ENCODE data around the gene CCDC85B. TPM values are rescaled to one million over a fixed set of nuclear protein-coding genes. Genes with fewer than 3 reads are reported as not detected.

Gene CCDC85B
- total and polyA plus RNA-seq, 2 of the 13 experiments (the other 11 are each of a cell fraction or from before 2014, with no cell fraction given) = 8.2 to 19.5 TPM

GRCh38 chr11:65919573-65920371 lies 29.3 kb downstream of the CCDC85B start (continued):
- TF ChIP-seq, protein P1, sequence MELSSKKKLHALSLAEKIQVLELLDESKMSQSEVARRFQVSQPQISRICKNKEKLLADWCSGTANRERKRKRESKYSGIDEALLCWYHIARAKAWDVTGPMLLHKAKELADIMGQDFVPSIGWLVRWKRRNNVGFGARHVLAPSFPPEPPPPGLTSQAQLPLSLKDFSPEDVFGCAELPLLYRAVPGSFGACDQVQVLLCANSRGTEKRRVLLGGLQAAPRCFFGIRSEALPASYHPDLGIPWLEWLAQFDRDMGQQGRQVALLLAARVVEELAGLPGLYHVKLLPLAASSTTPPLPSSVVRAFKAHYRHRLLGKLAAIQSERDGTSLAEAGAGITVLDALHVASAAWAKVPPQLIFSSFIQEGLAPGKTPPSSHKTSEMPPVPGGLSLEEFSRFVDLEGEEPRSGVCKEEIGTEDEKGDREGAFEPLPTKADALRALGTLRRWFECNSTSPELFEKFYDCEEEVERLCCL (CRISPR knock-in tag; IDR thresholded peaks at IDR 0.05; ENCODE audit: borderline replicate concordance) = 0 out of 2 replicates have a peak, but pooled peaks have one; percentile 14
- TF ChIP-seq CEBPB (IDR thresholded peaks at IDR 0.05; ENCODE audit: borderline replicate concordance, low read depth, low read length) (no peak), ELF4 (CRISPR knock-in tag; IDR thresholded peaks at IDR 0.05; ENCODE audit: borderline replicate concordance) (no peak), KDM2A (CRISPR knock-in tag; IDR thresholded peaks at IDR 0.05; ENCODE audit: borderline replicate concordance, low read depth) (peak; percentile 35; the same call in 1 of the 2 replicates), ZBTB7B (CRISPR knock-in tag; IDR thresholded peaks at IDR 0.05) (0 out of 2 replicates have a peak, but pooled peaks have one; percentile 14), NKX3-1 (CRISPR knock-in tag; IDR thresholded peaks at IDR 0.05) (no peak), ZNF235 (CRISPR knock-in tag; IDR thresholded peaks at IDR 0.05; ENCODE audit: borderline replicate concordance) (0 out of 2 replicates have a peak, but pooled peaks have one; percentile 8), ZNF549 (CRISPR knock-in tag; IDR thresholded peaks at IDR 0.05) (no peak), ZNF777 (CRISPR knock-in tag; IDR thresholded peaks at IDR 0.05) (peak; percentile 59; the same call in 1 of the 2 replicates), TGIF2 (CRISPR knock-in tag; IDR thresholded peaks at IDR 0.05) (peak; percentile 2; the same call in 1 of the 2 replicates), ZNF350 (CRISPR knock-in tag; IDR thresholded peaks at IDR 0.05; ENCODE audit: borderline replicate concordance, low read depth) (no peak), MYC (CRISPR knock-in tag; IDR thresholded peaks at IDR 0.05; ENCODE audit: borderline replicate concordance) (0 out of 2 replicates have a peak, but pooled peaks have one; percentile 8), NFE2 (CRISPR knock-in tag; IDR thresholded peaks at IDR 0.05) (no peak)
- TF ChIP-seq, protein P2, sequence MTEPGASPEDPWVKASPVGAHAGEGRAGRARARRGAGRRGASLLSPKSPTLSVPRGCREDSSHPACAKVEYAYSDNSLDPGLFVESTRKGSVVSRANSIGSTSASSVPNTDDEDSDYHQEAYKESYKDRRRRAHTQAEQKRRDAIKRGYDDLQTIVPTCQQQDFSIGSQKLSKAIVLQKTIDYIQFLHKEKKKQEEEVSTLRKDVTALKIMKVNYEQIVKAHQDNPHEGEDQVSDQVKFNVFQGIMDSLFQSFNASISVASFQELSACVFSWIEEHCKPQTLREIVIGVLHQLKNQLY (CRISPR knock-in tag; IDR thresholded peaks at IDR 0.05) = no peak
- TF ChIP-seq, protein P3, sequence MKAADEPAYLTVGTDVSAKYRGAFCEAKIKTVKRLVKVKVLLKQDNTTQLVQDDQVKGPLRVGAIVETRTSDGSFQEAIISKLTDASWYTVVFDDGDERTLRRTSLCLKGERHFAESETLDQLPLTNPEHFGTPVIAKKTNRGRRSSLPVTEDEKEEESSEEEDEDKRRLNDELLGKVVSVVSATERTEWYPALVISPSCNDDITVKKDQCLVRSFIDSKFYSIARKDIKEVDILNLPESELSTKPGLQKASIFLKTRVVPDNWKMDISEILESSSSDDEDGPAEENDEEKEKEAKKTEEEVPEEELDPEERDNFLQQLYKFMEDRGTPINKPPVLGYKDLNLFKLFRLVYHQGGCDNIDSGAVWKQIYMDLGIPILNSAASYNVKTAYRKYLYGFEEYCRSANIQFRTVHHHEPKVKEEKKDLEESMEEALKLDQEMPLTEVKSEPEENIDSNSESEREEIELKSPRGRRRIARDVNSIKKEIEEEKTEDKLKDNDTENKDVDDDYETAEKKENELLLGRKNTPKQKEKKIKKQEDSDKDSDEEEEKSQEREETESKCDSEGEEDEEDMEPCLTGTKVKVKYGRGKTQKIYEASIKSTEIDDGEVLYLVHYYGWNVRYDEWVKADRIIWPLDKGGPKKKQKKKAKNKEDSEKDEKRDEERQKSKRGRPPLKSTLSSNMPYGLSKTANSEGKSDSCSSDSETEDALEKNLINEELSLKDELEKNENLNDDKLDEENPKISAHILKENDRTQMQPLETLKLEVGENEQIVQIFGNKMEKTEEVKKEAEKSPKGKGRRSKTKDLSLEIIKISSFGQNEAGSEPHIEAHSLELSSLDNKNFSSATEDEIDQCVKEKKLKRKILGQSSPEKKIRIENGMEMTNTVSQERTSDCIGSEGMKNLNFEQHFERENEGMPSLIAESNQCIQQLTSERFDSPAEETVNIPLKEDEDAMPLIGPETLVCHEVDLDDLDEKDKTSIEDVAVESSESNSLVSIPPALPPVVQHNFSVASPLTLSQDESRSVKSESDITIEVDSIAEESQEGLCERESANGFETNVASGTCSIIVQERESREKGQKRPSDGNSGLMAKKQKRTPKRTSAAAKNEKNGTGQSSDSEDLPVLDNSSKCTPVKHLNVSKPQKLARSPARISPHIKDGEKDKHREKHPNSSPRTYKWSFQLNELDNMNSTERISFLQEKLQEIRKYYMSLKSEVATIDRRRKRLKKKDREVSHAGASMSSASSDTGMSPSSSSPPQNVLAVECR (CRISPR knock-in tag; IDR thresholded peaks at IDR 0.05; ENCODE audit: borderline replicate concordance) = 0 out of 2 replicates have a peak, but pooled peaks have one; percentile 5
- TF ChIP-seq, protein P4, sequence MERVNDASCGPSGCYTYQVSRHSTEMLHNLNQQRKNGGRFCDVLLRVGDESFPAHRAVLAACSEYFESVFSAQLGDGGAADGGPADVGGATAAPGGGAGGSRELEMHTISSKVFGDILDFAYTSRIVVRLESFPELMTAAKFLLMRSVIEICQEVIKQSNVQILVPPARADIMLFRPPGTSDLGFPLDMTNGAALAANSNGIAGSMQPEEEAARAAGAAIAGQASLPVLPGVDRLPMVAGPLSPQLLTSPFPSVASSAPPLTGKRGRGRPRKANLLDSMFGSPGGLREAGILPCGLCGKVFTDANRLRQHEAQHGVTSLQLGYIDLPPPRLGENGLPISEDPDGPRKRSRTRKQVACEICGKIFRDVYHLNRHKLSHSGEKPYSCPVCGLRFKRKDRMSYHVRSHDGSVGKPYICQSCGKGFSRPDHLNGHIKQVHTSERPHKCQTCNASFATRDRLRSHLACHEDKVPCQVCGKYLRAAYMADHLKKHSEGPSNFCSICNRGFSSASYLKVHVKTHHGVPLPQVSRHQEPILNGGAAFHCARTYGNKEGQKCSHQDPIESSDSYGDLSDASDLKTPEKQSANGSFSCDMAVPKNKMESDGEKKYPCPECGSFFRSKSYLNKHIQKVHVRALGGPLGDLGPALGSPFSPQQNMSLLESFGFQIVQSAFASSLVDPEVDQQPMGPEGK (CRISPR knock-in tag; IDR thresholded peaks at IDR 0.05) = 0 out of 2 replicates have a peak, but pooled peaks have one; percentile 22
- TF ChIP-seq, protein P5, sequence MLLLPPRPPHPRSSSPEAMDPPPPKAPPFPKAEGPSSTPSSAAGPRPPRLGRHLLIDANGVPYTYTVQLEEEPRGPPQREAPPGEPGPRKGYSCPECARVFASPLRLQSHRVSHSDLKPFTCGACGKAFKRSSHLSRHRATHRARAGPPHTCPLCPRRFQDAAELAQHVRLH (CRISPR knock-in tag; IDR thresholded peaks at IDR 0.05; ENCODE audit: borderline replicate concordance, low read depth) = no peak

Data from HepG2 (cell line).